NCI-H1092 treated with DMSO at 0.1 percent for 48 hours (cell line): ENCODE results near the gene OSBPL5.
"Not testable (repeated sequence)": the region's sequence is repeated elsewhere in the genome, so short reads cannot be mapped to it uniquely, and the experiment has no call there.

Experiments
- DNase-seq: peaks from one replicate; lab custom pipeline; 2025; lab: John Stamatoyannopoulos, UW

Gene OSBPL5

GRCh38 chr11:3180869-3181268 is 15.8 kb upstream of the OSBPL5 start:
- DNase-seq = no peak

GRCh38 chr11:3178349-3178748 is 13.2 kb upstream of the OSBPL5 start:
- no peak for DNase-seq

DNA sequence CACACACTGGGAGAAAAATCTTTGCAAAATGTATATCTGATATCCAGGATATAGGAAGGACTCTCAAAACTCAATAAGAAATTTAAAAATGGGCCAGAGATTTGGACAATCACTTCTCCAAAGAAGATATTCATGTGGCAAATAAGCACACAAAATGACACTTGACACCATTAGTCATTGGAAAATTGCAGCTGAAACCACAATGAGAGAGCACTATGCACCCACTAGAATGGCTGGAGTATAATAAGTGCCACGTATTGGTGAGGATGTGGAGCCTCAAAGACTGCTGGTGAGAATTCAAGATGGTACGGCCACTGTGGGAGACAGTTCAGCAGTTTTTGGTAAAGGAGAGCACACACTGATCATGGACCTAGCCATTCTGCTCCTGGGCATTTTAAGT is 12.8 kb upstream of the OSBPL5 start:
- DNase-seq = no peak

DNA sequence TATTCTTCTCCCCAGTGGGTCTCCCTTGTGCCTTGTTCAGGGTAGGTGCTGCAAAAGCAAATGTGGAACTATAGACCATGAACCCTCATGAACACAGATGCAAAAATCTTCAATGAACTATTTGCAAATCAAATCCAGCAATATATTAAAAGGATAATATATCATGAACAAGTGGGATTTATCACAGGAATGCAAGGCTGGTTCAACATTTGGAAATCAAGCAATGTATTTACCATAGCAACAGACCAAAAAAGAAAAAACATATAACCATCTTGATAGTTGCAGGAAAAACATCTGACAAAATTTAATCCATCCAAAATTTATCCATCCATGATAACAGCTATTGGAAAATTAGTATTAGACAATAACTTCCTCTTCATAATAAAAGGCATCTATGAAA is 11.4 kb upstream of the OSBPL5 start:
- no peak for DNase-seq

- DNase-seq = no peak
Observed at GRCh38 chr11:3175194-3175593, 10.1 kb upstream of the OSBPL5 start.

GRCh38 chr11:3174387-3174786 is 9.3 kb upstream of the OSBPL5 start:
- DNase-seq = no peak

DNA sequence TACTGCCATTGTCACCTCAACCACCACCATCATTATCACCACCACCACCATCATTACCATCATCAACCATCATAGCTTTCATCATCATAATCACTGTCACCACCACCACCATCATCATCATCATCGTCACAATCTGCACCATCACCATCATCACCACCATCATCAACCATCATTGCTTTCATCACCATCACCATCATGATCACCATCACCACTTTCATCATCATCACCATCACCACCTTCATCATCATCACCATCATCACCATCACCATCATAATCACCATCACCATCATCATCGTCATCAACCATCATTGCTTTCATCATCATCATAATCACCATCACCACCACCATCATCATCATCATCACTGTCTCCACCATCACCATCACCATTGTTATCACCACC is 8.7 kb upstream of the OSBPL5 start:
- no peak for DNase-seq

GRCh38 chr11:3171931-3172560 is 6.9 kb upstream of the OSBPL5 start:
- DNase-seq = no peak

DNA sequence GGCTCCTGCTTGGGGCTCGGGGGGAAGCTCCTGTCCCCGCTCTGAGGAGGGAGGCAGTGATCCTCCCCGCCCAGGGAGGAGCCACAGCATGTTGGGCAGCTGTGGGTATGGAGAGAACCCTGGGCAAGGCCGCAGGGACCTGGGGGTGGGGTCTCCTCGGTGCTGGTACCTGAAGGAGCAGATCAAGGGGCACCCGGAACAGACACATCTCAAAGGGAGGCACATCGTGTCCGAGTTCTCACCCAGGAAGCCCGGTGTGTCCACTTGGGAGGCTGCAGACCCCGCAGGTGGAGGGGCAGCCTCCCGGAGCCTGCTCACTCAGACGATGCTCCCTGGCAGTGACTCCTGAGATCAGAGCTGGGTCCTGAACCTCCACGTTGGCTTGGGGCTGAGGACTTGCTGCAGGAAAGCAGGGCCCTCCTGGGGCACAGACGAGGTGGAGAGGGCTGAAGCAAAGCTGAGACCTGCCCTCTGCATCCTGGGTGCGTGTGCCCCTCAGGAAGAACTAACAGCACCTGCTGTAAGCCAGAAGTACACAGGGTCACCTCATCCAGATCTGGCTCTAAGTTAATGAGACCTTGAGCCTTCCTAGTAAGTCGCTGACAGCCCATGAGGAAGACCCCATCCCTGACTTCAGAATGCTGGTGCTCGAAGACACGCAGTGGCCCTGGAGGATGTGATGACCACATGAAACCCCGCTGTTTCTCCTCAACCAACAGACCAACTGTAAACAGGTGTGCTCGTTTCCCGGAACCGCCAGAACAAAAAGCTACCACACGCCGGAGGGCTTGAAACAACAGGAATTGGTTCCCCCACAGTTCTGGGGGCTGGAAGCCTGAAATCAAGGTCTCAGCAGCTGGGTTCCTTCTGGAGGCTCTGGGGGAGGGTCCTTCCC is 5.9 kb upstream of the OSBPL5 start:
- DNase-seq = no peak

- peak; percentile 35 for DNase-seq
Observed at GRCh38 chr11:3170044-3170755, 5.1 kb upstream of the OSBPL5 start.

GRCh38 chr11:3169255-3170043 is 4.3 kb upstream of the OSBPL5 start:
- peak; percentile 35 for DNase-seq

GRCh38 chr11:3168742-3169254 is 3.7 kb upstream of the OSBPL5 start:
- not testable (repeated sequence) for DNase-seq

- no peak for DNase-seq
Observed at GRCh38 chr11:3167143-3168119, 2.3 kb upstream of the OSBPL5 start.

DNA sequence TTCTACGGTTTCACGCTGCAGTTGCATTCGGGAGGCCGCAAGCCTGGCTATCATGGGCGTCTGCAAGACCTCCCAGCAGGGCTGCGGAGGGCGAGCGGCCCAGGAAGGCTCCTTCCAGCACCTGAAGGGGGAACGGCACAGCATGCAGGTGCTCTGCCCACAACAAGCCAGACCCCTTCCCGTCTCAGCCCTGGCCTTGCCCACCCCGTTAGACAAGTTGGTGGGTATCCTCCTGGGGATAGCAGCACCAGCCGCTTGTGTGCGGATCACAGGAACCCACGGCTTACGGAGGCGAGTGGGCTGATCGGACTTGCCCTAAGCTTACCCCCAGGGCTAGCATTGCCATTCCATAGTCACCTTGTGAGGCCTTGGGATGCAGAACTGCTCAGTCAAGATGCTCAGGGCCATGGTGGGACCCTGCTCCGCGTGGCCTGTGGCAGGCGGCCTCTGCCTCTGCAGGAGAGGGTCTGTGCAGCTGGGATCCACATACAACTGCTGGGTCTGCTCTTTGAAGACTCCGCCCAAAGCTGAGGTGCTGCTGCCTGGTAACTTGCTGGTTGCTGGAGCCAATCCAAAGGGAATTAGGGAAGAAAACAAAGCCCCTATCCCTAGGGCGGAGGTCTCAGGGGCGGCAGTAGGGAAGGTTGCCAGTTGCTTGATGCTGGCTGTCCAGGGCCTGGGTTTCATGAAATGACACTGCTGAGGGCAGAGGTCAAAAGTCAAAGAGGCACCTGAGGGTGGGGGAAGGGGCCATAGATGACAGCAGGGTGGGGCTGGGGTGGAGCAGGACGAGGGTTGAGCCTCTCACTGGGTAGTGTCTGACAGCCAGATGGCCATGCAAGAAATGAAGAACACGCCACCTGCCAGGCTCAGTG is 1.4 kb upstream of the OSBPL5 start:
- no peak for DNase-seq

- no peak for DNase-seq
Observed at GRCh38 chr11:3165916-3166267, 782 bp upstream of the OSBPL5 start.

DNA sequence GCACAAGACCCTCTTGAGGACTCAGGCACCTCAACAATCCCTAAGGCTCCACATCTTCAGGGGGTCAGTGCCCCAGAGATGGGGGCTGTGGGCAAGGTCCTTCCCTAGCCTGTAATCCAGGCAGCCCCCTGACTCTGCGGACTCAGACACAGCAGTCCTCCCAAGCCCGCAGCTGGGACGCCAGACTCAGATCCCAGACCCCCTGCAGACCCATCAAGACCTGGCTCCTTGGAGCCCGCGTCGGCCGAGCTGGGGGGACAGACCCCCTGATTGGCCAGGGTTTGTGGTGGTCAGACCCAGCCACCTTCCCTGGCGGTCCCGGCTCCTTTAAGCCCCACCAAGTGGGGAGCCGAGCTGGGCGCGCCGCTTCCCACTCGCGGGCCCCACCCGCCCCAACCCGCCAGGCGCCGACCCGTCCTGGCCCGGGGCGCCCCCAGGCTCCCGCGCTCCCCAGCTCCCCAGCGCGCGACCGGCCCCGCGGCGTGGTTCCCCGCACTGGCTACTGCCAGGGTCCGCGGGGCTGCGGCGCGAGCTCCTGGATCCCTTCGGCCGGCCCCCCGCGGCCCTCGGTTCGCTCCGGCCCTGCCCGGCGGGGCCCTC is 458 bp downstream of the OSBPL5 start:
- no peak for DNase-seq

DNA sequence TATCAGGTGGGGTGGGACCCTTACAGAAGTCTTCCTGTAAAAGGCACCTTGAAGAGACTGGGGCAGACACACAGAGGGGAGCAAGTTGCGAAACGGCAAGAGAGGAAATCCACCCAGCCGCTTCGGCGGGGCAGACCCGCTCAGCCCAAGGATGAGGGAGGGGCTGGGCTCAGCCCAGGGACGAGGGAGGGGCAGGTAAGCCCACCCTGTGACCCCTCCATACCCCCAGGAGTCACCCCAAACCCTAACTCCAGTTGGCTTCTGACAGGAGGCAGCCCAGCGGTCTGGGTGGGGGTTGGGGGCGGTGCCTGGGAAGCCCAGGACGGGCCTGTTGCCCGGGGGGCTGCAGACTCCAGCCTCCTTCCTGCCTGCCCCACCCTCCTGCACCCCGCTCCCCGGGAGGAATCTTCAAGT is 965 bp downstream of the OSBPL5 start:
- no peak for DNase-seq

GRCh38 chr11:3163241-3163981 is 1.7 kb downstream of the OSBPL5 start:
- no peak for DNase-seq
